ENCODE data around the gene DNASE1L1. TPM values are rescaled to one million over a fixed set of nuclear protein-coding genes. Genes with fewer than 3 reads are reported as not detected.

Gene DNASE1L1
- total RNA-seq, 4 donors from 2014 or later = 15.9 to 156 (median 36.9) TPM

- Histone ChIP-seq H3K4me3 (peak within 1 kb of the TSS; percentile 62 to 92 (median 80)), H3K36me3 (no peaks in the 10 kb centered on the region), H3K27ac (peak within 1 kb of the TSS; percentile 95 to 99 (median 98)), H3K9me3 (no peaks in the 10 kb centered on the region), H3K27me3 (no peaks in the 10 kb centered on the region), H3K4me1 (peaks cover 0 to 20% (median 10%) of the 10 kb centered on the region in 4 donors)
- TF ChIP-seq POLR2A (IDR thresholded peaks at IDR 0.05) (peak; percentile 81), POLR2AphosphoS5 (IDR thresholded peaks at IDR 0.05) (peak; percentile 78 to 93 (median 90)), EP300 (IDR thresholded peaks at IDR 0.05; ENCODE audit: low read depth) (peak; percentile 22)
- TF ChIP-seq, protein P1, sequence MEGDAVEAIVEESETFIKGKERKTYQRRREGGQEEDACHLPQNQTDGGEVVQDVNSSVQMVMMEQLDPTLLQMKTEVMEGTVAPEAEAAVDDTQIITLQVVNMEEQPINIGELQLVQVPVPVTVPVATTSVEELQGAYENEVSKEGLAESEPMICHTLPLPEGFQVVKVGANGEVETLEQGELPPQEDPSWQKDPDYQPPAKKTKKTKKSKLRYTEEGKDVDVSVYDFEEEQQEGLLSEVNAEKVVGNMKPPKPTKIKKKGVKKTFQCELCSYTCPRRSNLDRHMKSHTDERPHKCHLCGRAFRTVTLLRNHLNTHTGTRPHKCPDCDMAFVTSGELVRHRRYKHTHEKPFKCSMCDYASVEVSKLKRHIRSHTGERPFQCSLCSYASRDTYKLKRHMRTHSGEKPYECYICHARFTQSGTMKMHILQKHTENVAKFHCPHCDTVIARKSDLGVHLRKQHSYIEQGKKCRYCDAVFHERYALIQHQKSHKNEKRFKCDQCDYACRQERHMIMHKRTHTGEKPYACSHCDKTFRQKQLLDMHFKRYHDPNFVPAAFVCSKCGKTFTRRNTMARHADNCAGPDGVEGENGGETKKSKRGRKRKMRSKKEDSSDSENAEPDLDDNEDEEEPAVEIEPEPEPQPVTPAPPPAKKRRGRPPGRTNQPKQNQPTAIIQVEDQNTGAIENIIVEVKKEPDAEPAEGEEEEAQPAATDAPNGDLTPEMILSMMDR (IDR thresholded peaks at IDR 0.05) = peak in 2 of 5 experiments; percentile 14 to 26
- 59% methylated on average over 101 of the region's 103 CpGs; no CpG with 5 or more reads in 1 of the 2 donors for WGBS, 2 donors (ENCODE audit: low coverage in 1 of 2)
- in situ Hi-C loops (cut with MboI; ENCODE audit: low pct_ligation_motif_present in 1 of 4, low pct_unique_long_range_greater_than_20kb in 1 of 4, low sequenced_read_pairs in 3 of 4) = no loop called here
- peak; percentile 97 for DNase-seq
- intact Hi-C loops (cut with DNase I; ENCODE audit: low total_unique reads) = no loop called here
Measured at GRCh38 chrX:154378799-154379568, 30.1 kb downstream of the DNASE1L1 start, which contains the start of gene EMD. EMD (plus strand) TSS chrX:154379295; CDS start chrX:154379485, 190 bp downstream.

DNA sequence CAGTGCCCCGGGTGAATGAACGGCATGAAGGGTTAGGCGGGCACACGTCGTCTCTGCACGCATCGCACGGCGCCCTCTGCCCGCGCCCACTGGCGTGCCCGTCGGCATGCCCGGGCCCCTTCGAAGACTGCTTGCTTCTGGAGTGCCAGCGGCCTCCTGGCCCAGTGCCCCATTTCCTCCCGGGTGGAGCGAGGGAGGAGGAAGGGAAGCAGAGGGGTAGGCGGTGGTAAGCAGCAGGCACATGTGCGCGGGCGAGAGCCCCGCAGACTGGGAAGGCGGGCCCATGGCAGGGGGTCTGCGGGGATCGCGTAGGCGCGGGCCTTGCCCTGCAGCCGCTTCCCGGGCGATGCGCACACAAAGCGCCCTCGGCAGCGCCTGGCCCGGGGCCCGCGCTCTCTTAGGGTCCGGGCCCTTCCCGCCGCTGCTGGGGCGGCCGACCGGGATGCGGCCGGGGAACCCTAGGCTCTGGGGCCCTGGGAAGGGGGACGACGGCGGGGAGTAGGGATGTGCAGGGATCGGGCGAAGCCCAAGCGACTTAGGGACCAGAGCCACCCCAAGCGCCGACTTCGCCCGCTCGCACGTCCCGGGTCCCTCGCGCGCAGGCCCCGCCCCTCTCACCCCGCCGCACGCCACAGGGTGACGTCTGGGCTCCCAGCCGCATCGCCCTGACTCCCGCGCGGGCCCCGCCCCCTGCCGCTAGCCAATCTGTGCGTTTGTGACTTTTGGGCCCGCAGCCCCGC, 30.8 kb downstream of the DNASE1L1 start:
- intact Hi-C loops (cut with DNase I; ENCODE audit: low total_unique reads) = no loop called here
- Histone ChIP-seq H3K27ac (peak overlapping the region; percentile 95 to 99 (median 97)), H3K27me3 (no peaks in the 10 kb centered on the region), H3K36me3 (no peaks in the 10 kb centered on the region), H3K4me3 (peak overlapping the region; percentile 37 to 55 (median 44)), H3K4me1 (peaks cover 0 to 27% (median 13%) of the 10 kb centered on the region in 4 donors), H3K9me3 (no peaks in the 10 kb centered on the region)
- 61% methylated on average over 65 of the region's 79 CpGs; no CpG with 5 or more reads in 1 of the 2 donors for WGBS, 2 donors (ENCODE audit: low coverage in 1 of 2)
- in situ Hi-C loops (cut with MboI; ENCODE audit: low pct_ligation_motif_present in 1 of 4, low pct_unique_long_range_greater_than_20kb in 1 of 4, low sequenced_read_pairs in 3 of 4) = no loop called here
- TF ChIP-seq, protein P1 (IDR thresholded peaks at IDR 0.05) = no peak
- TF ChIP-seq POLR2A (IDR thresholded peaks at IDR 0.05) (peak; percentile 77), POLR2AphosphoS5 (IDR thresholded peaks at IDR 0.05) (peak; percentile 77 to 91 (median 85))
- peak; percentile 61 for DNase-seq

GRCh38 chrX:154376774-154377173, 32.3 kb downstream of the DNASE1L1 start:
- DNase-seq = no peak
- Histone ChIP-seq H3K36me3 (no peaks in the 10 kb centered on the region), H3K4me1 (peaks cover 0 to 36% (median 15%) of the 10 kb centered on the region in 4 donors), H3K4me3 (no peak overlapping the region), H3K9me3 (no peaks in the 10 kb centered on the region), H3K27me3 (peaks cover 5% of the 10 kb centered on the region), H3K27ac (peak overlapping the region; percentile 95 to 99 (median 97))
- 67% methylated on average over 3 of the region's 3 CpGs; no CpG with 5 or more reads in 1 of the 2 donors for WGBS, 2 donors (ENCODE audit: low coverage in 1 of 2)
- TF ChIP-seq POLR2AphosphoS5 (IDR thresholded peaks at IDR 0.05) (no peak), POLR2A (IDR thresholded peaks at IDR 0.05) (no peak), EP300 (IDR thresholded peaks at IDR 0.05; ENCODE audit: low read depth) (no peak)
- TF ChIP-seq, protein P1 (IDR thresholded peaks at IDR 0.05) = no peak
- in situ Hi-C loops (cut with MboI; ENCODE audit: low pct_ligation_motif_present in 1 of 4, low pct_unique_long_range_greater_than_20kb in 1 of 4, low sequenced_read_pairs in 3 of 4) (no loop called here), intact Hi-C loops (cut with DNase I; ENCODE audit: low total_unique reads) (no loop called here)

DNA sequence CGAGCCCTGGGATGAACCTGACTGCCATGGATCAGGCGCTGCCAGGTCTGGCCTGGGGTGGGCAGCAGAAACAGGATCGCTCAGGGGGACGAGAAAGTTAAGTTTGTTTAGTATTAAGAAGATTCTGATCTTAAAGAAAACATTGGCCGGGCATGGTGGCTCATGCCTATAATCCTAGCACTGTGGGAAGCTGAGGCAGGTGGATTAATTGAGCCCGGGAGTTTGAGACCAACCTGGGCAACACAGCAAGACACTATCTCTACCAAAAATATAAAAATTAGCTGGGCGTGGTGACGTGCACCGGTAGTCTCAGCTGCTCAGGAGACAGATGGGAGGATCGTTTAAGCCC, 33.9 kb downstream of the DNASE1L1 start:
- Histone ChIP-seq H3K9me3 (no peaks in the 10 kb centered on the region), H3K36me3 (no peaks in the 10 kb centered on the region), H3K27me3 (peaks cover 14% of the 10 kb centered on the region), H3K4me1 (peaks cover 0 to 28% (median 13%) of the 10 kb centered on the region in 4 donors), H3K4me3 (peak overlapping the region in 2 of 4 donors; percentile 48 to 63), H3K27ac (peak overlapping the region; percentile 95 to 99 (median 97))
- WGBS, 2 donors (ENCODE audit: low coverage in 1 of 2) = 66% methylated on average over 10 of the region's 10 CpGs; no CpG with 5 or more reads in 1 of the 2 donors
- TF ChIP-seq, protein P1 (IDR thresholded peaks at IDR 0.05) = no peak
- TF ChIP-seq POLR2A (IDR thresholded peaks at IDR 0.05) (no peak), POLR2AphosphoS5 (IDR thresholded peaks at IDR 0.05) (no peak), EP300 (IDR thresholded peaks at IDR 0.05; ENCODE audit: low read depth) (no peak)
- in situ Hi-C loops (cut with MboI; ENCODE audit: low pct_ligation_motif_present in 1 of 4, low pct_unique_long_range_greater_than_20kb in 1 of 4, low sequenced_read_pairs in 3 of 4) (no loop called here), intact Hi-C loops (cut with DNase I; ENCODE audit: low total_unique reads) (no loop called here)
- DNase-seq = no peak

Measured in transverse colon (tissue), 4 donors.